LNCAP (cell line): ENCODE data around the gene CLEC2B.

Experiments used
- TF ChIP-seq, protein P1 (sequence below): fragments of 450-650 bp; IDR thresholded peaks from 2 replicates; pipeline ENCODE4 v1.5.1; 2017; ENCODE audit warnings: mild to moderate bottlenecking

CLEC2B gene

DNA sequence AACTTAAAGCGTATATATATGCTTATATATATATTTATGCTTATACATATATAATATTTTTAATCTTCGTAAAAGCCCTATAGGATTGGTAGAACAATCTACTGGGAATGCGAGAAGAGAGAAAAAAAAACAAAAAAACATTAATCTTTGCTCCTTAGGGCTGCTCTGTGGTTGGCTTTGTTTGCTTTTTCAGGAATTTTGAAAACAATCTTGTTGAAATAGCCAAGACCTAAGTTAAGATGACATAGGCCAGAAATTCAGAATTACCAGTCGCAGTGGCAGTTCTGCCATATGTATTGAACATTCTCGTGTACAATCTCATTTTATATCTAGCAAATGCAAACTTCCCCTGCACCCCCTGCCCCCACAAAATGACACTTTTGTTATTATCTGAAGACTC lies 12.8 kb upstream of the CLEC2B start:
- TF ChIP-seq, protein P1, sequence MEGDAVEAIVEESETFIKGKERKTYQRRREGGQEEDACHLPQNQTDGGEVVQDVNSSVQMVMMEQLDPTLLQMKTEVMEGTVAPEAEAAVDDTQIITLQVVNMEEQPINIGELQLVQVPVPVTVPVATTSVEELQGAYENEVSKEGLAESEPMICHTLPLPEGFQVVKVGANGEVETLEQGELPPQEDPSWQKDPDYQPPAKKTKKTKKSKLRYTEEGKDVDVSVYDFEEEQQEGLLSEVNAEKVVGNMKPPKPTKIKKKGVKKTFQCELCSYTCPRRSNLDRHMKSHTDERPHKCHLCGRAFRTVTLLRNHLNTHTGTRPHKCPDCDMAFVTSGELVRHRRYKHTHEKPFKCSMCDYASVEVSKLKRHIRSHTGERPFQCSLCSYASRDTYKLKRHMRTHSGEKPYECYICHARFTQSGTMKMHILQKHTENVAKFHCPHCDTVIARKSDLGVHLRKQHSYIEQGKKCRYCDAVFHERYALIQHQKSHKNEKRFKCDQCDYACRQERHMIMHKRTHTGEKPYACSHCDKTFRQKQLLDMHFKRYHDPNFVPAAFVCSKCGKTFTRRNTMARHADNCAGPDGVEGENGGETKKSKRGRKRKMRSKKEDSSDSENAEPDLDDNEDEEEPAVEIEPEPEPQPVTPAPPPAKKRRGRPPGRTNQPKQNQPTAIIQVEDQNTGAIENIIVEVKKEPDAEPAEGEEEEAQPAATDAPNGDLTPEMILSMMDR = no peak

DNA sequence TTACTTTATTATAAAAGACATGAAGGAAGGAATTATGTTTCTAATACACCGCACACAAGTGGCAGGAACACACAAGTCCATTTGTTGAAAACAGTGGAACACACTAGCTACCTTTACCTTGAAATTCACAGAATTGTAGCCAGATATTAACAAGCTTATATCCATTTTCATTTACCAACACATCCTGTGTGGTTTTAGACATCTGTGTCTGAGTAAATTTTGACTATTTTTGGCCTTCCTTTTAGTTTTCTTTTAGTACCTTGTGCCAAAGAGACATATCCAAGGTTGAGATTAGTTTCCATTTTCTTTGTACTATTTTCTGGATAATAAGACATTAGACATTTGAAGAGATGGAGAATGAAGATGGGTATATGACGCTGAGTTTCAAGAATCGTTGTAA lies 12.1 kb upstream of the CLEC2B start, which contains the start of gene KLRF2:
Gene KLRF2 (plus strand): TSS at position 244 of the 400 bp plus-strand sequence. CDS start 107 bp downstream, at position 351.
- TF ChIP-seq, protein P1 = no peak

DNA sequence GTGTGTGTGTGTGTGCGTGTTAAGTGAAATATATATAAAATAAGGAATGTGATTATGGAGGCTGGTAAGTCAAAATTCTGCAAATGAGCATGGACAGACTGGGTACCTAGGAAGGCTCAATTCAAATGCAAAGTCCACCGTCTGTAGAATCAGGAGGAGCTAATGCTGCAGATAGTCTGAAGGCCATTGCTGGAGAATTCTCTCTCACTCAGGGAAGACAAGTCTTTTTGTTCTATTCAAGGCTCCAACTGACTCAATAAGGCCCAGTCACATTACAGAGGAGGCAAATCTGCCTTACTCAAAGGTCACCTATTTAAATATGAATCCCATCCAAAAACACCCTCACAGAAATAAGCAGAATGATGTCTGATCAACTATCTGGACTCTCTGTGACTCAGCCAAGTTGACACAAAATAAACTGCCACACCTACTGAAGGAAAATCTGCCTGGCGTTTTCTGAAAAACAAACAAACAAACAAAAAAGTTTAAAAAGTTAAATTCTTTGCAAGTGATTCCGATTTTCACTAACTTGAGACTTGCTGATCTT lies 11.5 kb upstream of the CLEC2B start:
- TF ChIP-seq, protein P1 = no peak

DNA sequence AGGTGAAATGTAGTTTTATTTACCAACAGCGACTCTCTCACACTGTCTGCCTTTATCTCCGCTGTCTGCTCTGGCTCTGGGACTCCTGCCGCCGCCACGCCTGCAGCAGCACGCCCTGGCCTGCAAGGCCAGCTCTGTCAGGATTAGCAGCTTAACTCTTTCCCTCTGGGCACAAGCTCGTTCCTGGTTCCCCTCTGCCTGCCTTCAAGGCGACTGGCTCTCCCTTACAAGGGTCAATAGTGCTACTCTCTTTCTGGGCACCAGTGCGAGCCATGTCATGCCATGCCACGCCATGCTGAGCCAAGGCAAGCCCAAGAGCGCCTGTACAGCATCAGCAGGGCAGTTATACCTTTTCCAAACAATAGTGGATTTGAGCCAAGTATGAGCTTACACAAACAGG lies 3.6 kb upstream of the CLEC2B start:
- TF ChIP-seq, protein P1 = no peak

DNA sequence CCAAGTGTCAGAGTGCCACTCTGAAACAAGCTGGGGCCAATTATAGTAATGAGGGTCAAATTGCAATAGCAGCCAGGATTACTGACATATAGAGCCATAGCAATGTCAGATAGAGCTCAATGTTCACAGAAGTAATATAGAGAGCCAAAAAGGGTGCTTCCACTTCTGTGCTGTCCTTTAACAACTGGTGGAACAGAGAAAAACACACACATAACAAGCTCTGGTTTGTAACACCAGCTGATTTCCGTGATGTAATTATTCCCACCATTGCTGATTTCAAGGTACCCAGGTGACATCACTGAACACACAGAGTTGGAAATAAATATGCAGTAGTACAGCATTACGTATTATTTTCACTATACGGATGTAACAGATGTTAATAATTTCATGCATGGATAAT lies 3.0 kb upstream of the CLEC2B start:
- TF ChIP-seq, protein P1 = no peak

DNA sequence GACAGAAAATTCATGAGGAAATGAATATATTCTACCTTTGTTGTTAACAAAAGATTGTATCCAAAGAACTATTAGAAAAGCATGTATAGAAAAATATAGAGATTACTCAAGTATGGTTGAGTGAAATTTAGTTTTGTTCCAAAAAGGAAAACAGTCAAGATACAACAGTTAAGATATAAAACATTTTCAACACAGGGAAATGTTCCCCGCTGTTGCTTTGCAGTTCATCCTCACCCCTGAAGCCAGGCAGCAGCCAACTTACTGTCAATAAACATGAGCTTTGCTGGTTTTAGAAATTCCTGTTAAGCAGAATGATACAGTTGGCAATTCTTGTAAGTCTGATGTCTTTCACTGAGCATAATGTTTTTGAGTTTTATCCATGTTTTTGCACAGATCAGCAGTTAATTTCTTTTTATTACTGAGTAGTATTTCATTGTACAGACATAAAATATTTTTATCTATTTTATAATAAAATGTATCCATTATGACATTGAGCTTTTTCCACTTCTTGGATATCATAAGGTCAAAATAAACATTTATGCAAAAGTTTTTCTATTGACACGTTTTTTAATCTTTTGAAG lies 1.2 kb upstream of the CLEC2B start:
- TF ChIP-seq, protein P1 = no peak

DNA sequence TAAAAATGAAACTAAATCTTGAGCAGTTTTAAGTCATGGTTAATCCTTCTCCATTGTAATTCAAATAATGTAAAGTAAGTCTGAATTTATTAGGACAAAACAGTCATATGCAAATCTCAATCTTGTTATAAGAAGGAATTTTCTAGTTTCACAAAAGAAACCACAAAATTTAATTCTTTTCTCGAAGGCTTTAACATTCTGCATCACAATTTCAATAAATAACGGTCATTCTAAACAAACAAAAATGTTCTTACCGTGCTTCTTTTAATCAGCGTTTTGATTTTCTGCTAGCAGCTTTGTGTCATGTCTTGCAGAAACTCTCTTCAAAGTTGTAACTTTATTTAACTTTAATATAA lies 225 bp downstream of the CLEC2B start:
- TF ChIP-seq, protein P1 = no peak
